Measurements from ENCODE around the gene MSGN1.

Gene MSGN1

GRCh38 chr2:17790536-17790935 is 25.7 kb upstream of the MSGN1 start:
- no peak overlapping the region for H3K4me3 ChIP-seq (ENCODE audit: low read length)
- peak overlapping the region; percentile 96 for H3K27ac ChIP-seq (ENCODE audit: low read length)
- no peaks in the 10 kb centered on the region for H4K20me1 ChIP-seq (ENCODE audit: insufficient read depth, low read length)
- H3K4me2 ChIP-seq (ENCODE audit: low read length) = peak overlapping the region; percentile 54
- peaks cover 88% of the 10 kb centered on the region for H3K4me1 ChIP-seq (ENCODE audit: low read length)
- H3K79me2 ChIP-seq (ENCODE audit: low read length) = no peaks in the 10 kb centered on the region
- H2AFZ ChIP-seq (ENCODE audit: low read depth, low read length) = no peak overlapping the region
- H3K36me3 ChIP-seq (replicated peaks; ENCODE audit: low read depth, low read length) = no peaks in the 10 kb centered on the region
- no peaks in the 10 kb centered on the region for H3K9me3 ChIP-seq (ENCODE audit: insufficient read depth, low read length)
- TF ChIP-seq CTCF (IDR thresholded peaks at IDR 0.05; ENCODE audit: low read depth, low read length) (no peak), EZH2phosphoT487 (IDR thresholded peaks at IDR 0.05; ENCODE audit: low read depth) (no peak)
- no peaks in the 10 kb centered on the region for H3K27me3 ChIP-seq (ENCODE audit: low read depth, low read length)
- peak overlapping the region; percentile 35; the same call in 1 of the 2 replicates for H3K9ac ChIP-seq (ENCODE audit: low read length)

- no peaks in the 10 kb centered on the region for H3K36me3 ChIP-seq (replicated peaks; ENCODE audit: low read depth, low read length)
- no peaks in the 10 kb centered on the region for H3K9me3 ChIP-seq (ENCODE audit: insufficient read depth, low read length)
- peak overlapping the region; percentile 35; the same call in 1 of the 2 replicates for H3K9ac ChIP-seq (ENCODE audit: low read length)
- peak overlapping the region; percentile 25; the same call in 1 of the 2 replicates for H2AFZ ChIP-seq (ENCODE audit: low read depth, low read length)
- peak overlapping the region; percentile 96 for H3K27ac ChIP-seq (ENCODE audit: low read length)
- H3K4me3 ChIP-seq (ENCODE audit: low read length) = no peak overlapping the region
- H4K20me1 ChIP-seq (ENCODE audit: insufficient read depth, low read length) = no peaks in the 10 kb centered on the region
- no peaks in the 10 kb centered on the region for H3K79me2 ChIP-seq (ENCODE audit: low read length)
- H3K4me1 ChIP-seq (ENCODE audit: low read length) = peaks cover 95% of the 10 kb centered on the region
- TF ChIP-seq EZH2phosphoT487 (IDR thresholded peaks at IDR 0.05; ENCODE audit: low read depth) (no peak), CTCF (IDR thresholded peaks at IDR 0.05; ENCODE audit: low read depth, low read length) (no peak)
- H3K27me3 ChIP-seq (ENCODE audit: low read depth, low read length) = no peaks in the 10 kb centered on the region
- H3K4me2 ChIP-seq (ENCODE audit: low read length) = peak overlapping the region; percentile 54
Observed at GRCh38 chr2:17791121-17791816, 25.0 kb upstream of the MSGN1 start.

- TF ChIP-seq EZH2phosphoT487 (IDR thresholded peaks at IDR 0.05; ENCODE audit: low read depth) (no peak), CTCF (IDR thresholded peaks at IDR 0.05; ENCODE audit: low read depth, low read length) (no peak)
- Histone ChIP-seq H3K36me3 (replicated peaks; ENCODE audit: low read depth, low read length) (no peaks in the 10 kb centered on the region), H3K4me1 (ENCODE audit: low read length) (peaks cover 95% of the 10 kb centered on the region), H2AFZ (ENCODE audit: low read depth, low read length) (no peak overlapping the region), H3K9me3 (ENCODE audit: insufficient read depth, low read length) (no peaks in the 10 kb centered on the region), H4K20me1 (ENCODE audit: insufficient read depth, low read length) (no peaks in the 10 kb centered on the region), H3K79me2 (ENCODE audit: low read length) (no peaks in the 10 kb centered on the region), H3K9ac (ENCODE audit: low read length) (peak overlapping the region; percentile 35; the same call in 1 of the 2 replicates), H3K27me3 (ENCODE audit: low read depth, low read length) (no peaks in the 10 kb centered on the region), H3K4me2 (ENCODE audit: low read length) (peak overlapping the region; percentile 54), H3K4me3 (ENCODE audit: low read length) (no peak overlapping the region), H3K27ac (ENCODE audit: low read length) (peak overlapping the region; percentile 96)
Observed at GRCh38 chr2:17791817-17792130, 24.5 kb upstream of the MSGN1 start.

- no peaks in the 10 kb centered on the region for H3K9me3 ChIP-seq (ENCODE audit: insufficient read depth, low read length)
- no peaks in the 10 kb centered on the region for H3K27me3 ChIP-seq (ENCODE audit: low read depth, low read length)
- no peaks in the 10 kb centered on the region for H3K36me3 ChIP-seq (replicated peaks; ENCODE audit: low read depth, low read length)
- no peak for TF ChIP-seq EZH2phosphoT487 (IDR thresholded peaks at IDR 0.05; ENCODE audit: low read depth)
- TF ChIP-seq CTCF (IDR thresholded peaks at IDR 0.05; ENCODE audit: low read depth, low read length) = no peak
- peaks cover 88% of the 10 kb centered on the region for H3K4me1 ChIP-seq (ENCODE audit: low read length)
- H3K4me3 ChIP-seq (ENCODE audit: low read length) = peak overlapping the region; percentile 45; the same call in 1 of the 2 replicates
- H3K27ac ChIP-seq (ENCODE audit: low read length) = peak overlapping the region; percentile 96
- H4K20me1 ChIP-seq (ENCODE audit: insufficient read depth, low read length) = no peaks in the 10 kb centered on the region
- H3K79me2 ChIP-seq (ENCODE audit: low read length) = no peaks in the 10 kb centered on the region
- peak overlapping the region; percentile 74; the same call in 1 of the 2 replicates for H3K9ac ChIP-seq (ENCODE audit: low read length)
- H2AFZ ChIP-seq (ENCODE audit: low read depth, low read length) = no peak overlapping the region
- H3K4me2 ChIP-seq (ENCODE audit: low read length) = peak overlapping the region; percentile 74
Observed at GRCh38 chr2:17792515-17792914, 23.7 kb upstream of the MSGN1 start.
